GM12875 (cell line): ENCODE results near the gene C15orf40.

Experiments used
- H3K4me3 ChIP-seq: one replicate; pipeline ENCODE4 v1.5.1; 2011; ENCODE audit warnings: low read depth, low read length, control low read depth
- CTCF ChIP-seq: IDR thresholded peaks from 2 replicates; pipeline ENCODE4 v1.5.1; 2011; ENCODE audit warnings: low read depth, mild to moderate bottlenecking, control low read depth, inconsistent platforms, low read length, moderate library complexity, borderline replicate concordance; ENCODE audit not compliant: insufficient read depth

C15orf40 gene

GRCh38 chr15:82978438-82978837 is 33.0 kb downstream of the C15orf40 start:
- H3K4me3 ChIP-seq: no peak overlapping the region
- TF ChIP-seq CTCF: no peak

GRCh38 chr15:82977076-82977475 is 34.4 kb downstream of the C15orf40 start:
- H3K4me3 ChIP-seq: no peak overlapping the region
- no peak for TF ChIP-seq CTCF

GRCh38 chr15:82972990-82973389 is 38.4 kb downstream of the C15orf40 start:
- H3K4me3 ChIP-seq: no peak overlapping the region
- TF ChIP-seq CTCF: no peak

- H3K4me3 ChIP-seq: no peak overlapping the region
- no peak for TF ChIP-seq CTCF
Measured at GRCh38 chr15:82971218-82971984, 40.0 kb downstream of the C15orf40 start.

GRCh38 chr15:82970696-82971095 is 40.7 kb downstream of the C15orf40 start:
- H3K4me3 ChIP-seq: no peak overlapping the region
- TF ChIP-seq CTCF: no peak

- TF ChIP-seq CTCF: no peak
- H3K4me3 ChIP-seq: no peak overlapping the region
Measured at GRCh38 chr15:82970078-82970686, 41.3 kb downstream of the C15orf40 start.

GRCh38 chr15:82969353-82969752 is 42.1 kb downstream of the C15orf40 start:
- H3K4me3 ChIP-seq: no peak overlapping the region
- no peak for TF ChIP-seq CTCF
